GM19372 (cell line): ENCODE results near the gene HOXC10.

Experiments
- ATAC-seq: cut with Tn5 transposase; IDR thresholded peaks from one replicate; pipeline ENCODE4 v1.9.1; 2021; ENCODE audit warnings: mild to moderate bottlenecking, low read depth, moderate library complexity; ENCODE audit not compliant: unreplicated experiment

HOXC10 gene

GRCh38 chr12:54024581-54025305 lies 39.8 kb downstream of the HOXC10 start:
- ATAC-seq: no peak

GRCh38 chr12:54025499-54026405 lies 40.8 kb downstream of the HOXC10 start:
- ATAC-seq: no peak

- ATAC-seq: no peak
Measured at GRCh38 chr12:54026640-54027441, 41.9 kb downstream of the HOXC10 start.

- no peak for ATAC-seq
Measured at GRCh38 chr12:54027442-54027786, 42.5 kb downstream of the HOXC10 start.

GRCh38 chr12:54028314-54029201 lies 43.6 kb downstream of the HOXC10 start, which contains the start of gene HOXC6:
Gene HOXC6 (plus strand): TSS chr12:54028440. CDS start chr12:54028522, 82 bp downstream.
- ATAC-seq: no peak

- ATAC-seq: no peak
Measured at GRCh38 chr12:54029529-54030441, 44.8 kb downstream of the HOXC10 start.

- ATAC-seq: no peak
Measured at GRCh38 chr12:54030442-54030801, 45.5 kb downstream of the HOXC10 start.

- ATAC-seq: no peak
Measured at GRCh38 chr12:54030889-54031471, 46.0 kb downstream of the HOXC10 start.

GRCh38 chr12:54031480-54031879 lies 46.5 kb downstream of the HOXC10 start:
- ATAC-seq: no peak

GRCh38 chr12:54032086-54032619 lies 47.2 kb downstream of the HOXC10 start:
- ATAC-seq: no peak

- ATAC-seq: no peak
Measured at GRCh38 chr12:54032627-54033100, 47.7 kb downstream of the HOXC10 start, which contains the start of gene HOXC5. Gene HOXC5 (plus strand): TSS chr12:54033050. CDS start chr12:54033123, 73 bp downstream.

- ATAC-seq: no peak
Measured at GRCh38 chr12:54033106-54033979, 48.4 kb downstream of the HOXC10 start.

GRCh38 chr12:54033980-54034784 lies 49.2 kb downstream of the HOXC10 start:
- no peak for ATAC-seq

- no peak for ATAC-seq
Measured at GRCh38 chr12:54034785-54035310, 49.9 kb downstream of the HOXC10 start.

- ATAC-seq: no peak
Measured at GRCh38 chr12:54035568-54036264, 50.8 kb downstream of the HOXC10 start.
